Measurements from ENCODE around the gene FLYWCH1. TPM values are rescaled to one million over a fixed set of nuclear protein-coding genes. Genes with fewer than 3 reads are reported as not detected.

FLYWCH1 gene
- total and polyA plus RNA-seq, 5 donors: 28.9 to 43.9 (median 36.1) TPM

DNA sequence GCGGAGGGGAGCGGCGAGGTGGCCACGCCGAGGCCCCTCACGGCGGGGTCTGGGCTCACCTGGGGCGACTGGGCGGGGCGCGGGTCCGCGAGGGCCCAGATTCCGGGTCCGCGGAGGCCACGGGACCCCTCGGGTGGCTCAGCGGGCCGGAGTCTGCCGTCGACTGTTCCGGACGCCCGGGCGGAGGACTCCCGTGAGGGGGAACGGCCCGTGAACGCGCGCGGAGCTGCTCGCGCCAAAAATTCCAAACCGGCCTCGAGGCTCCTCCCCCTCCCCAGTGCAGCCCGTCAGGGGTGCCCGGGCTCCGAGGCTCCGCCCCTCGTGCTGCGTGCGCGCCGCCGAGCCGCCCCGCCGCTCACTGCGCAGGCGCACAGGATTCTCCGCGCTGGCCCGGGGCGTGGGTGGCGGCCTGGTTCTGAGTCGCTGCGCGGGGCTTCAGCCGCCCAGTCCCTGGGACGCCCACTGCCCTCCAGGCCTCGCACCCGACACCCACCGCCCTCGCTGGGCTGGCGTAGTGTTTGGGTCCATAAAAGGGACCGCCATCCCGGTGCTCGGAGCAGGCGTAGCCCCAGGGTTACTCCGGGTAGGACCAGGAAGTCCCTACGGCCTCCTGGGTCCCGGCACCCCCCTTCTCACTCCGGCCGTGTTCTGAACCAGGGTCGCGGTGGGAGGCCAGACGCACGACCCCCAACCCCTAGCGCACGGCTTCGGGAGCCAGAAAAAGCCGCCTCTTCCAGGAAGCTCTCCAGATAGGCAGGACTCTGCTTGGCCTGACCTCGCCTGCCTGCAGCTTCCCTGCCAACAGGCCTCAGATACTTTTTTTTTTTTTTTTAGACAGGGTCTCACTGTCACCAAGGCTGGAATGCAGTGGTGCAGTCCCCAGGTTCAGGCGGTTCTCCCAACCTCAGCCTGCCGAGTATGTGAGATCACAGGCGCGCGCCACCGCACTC is 68.8 kb downstream of the FLYWCH1 start, which contains the start of gene PKMYT1:
PKMYT1 (minus strand) TSS at position 220 of the 950 bp plus-strand sequence. CDS start 789 bp downstream, outside the sequence.
- Histone ChIP-seq H3K9me3 (ENCODE audit: control insufficient read depth, low read length) (no peaks in the 10 kb centered on the region), H3K4me3 (ENCODE audit: low read length) (peak within 1 kb of the TSS; percentile 73), H3K27me3 (ENCODE audit: control insufficient read depth, insufficient read depth) (no peaks in the 10 kb centered on the region), H3K27ac (ENCODE audit: low read length) (peak within 1 kb of the TSS; percentile 87), H3K4me1 (ENCODE audit: control insufficient read depth, insufficient read depth, low read length) (no peaks in the 10 kb centered on the region)
- WGBS: 5% methylated on average over 91 of the region's 91 CpGs
- DNase-seq: peak; percentile 93 to 97 (median 97)
- peak; percentile 94 to 95 for ATAC-seq
- intact Hi-C loops (cut with DNase I): no loop called here

DNA sequence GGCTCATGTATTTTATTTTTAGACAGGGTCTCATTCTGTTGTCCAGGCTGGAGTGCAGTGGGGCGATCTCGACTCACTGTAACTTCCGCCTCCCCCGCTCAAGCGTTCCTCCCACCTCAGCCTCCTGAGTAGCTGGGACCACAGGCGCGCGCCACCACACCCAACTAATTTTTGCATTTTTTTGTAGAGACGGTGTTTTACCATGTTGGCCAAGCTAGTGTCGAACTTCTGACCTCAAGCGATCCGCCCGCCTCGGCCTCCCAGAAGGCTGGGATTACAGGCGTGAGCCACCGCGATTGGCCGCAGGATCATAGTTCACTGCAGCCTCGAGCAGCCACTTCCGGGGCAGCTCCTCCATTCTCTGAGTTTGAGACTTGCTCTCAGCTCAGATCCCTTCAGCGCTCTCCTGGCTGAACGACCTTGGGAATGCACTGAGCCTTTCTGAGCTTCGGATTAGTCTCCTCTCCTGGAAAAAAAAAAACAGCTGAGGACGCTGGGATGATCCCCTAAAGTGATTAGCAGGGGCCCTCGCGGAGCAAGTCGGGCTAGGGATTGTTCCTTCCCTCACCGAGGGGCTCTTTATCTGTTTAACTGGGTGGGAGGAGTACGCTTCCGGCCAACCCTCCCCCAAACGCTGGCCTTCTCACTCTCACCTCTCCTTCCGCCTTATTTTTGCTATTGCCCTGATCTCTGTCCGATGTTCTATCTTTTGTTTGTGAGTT is 69.6 kb downstream of the FLYWCH1 start:
- Histone ChIP-seq H3K4me1 (ENCODE audit: control insufficient read depth, insufficient read depth, low read length) (no peaks in the 10 kb centered on the region), H3K4me3 (ENCODE audit: low read length) (no peak overlapping the region), H3K27ac (ENCODE audit: low read length) (no peak overlapping the region), H3K9me3 (ENCODE audit: control insufficient read depth, low read length) (no peaks in the 10 kb centered on the region), H3K27me3 (ENCODE audit: control insufficient read depth, insufficient read depth) (no peaks in the 10 kb centered on the region)
- ATAC-seq (no peak), DNase-seq (peak in 2 of 3 donors; percentile 46 to 56)
- 44% methylated on average over 33 of the region's 33 CpGs for WGBS
- intact Hi-C loops (cut with DNase I): no loop called here

DNA sequence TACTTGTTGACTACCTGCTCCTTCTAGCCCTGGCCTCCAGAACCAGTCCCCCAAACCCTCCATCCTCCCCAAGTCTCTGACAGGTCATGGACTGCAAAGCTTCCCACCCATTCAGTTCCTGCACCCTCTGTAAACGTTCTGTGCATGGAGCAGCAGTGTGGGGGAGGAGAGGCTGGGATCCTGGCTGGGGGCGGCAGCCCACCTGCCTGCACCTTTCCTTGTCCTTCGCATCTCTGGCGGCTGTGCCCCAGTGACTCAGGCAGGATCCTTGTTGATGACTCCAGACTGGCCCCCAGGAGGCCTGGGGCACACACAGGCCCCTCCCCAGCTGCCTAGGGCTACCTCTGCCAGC is 70.1 kb downstream of the FLYWCH1 start:
- Histone ChIP-seq H3K27ac (ENCODE audit: low read length) (no peak overlapping the region), H3K27me3 (ENCODE audit: control insufficient read depth, insufficient read depth) (no peaks in the 10 kb centered on the region), H3K9me3 (ENCODE audit: control insufficient read depth, low read length) (no peaks in the 10 kb centered on the region), H3K4me3 (ENCODE audit: low read length) (no peak overlapping the region), H3K4me1 (ENCODE audit: control insufficient read depth, insufficient read depth, low read length) (no peaks in the 10 kb centered on the region)
- ATAC-seq: no peak
- DNase-seq: peak in 1 of 3 donors; percentile 46
- intact Hi-C loops (cut with DNase I): no loop called here
- WGBS: 69% methylated on average over 4 of the region's 4 CpGs

DNA sequence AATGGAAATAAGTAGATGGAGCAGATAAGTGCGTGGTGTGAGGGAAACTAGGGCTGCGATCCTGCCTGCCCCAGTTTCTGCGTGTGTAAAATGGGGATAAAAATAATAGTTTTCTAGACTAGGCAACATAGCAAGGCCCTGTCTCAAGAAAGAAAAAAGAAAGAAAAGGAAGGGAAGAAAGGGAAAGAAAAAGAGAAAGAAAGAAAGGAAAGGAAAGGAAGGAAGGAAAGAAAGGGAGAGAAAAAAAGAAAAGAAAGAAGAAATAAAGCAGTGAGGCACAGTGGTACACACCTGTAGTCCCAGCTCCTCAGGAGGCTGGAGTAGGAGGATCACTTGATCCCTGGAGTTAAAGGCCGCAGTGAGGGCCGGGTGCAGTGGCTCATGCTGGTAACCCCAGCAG is 70.7 kb downstream of the FLYWCH1 start:
- H3K4me3 ChIP-seq (ENCODE audit: low read length): no peak overlapping the region
- 84% methylated on average over 5 of the region's 5 CpGs for WGBS
- intact Hi-C loops (cut with DNase I): no loop called here

DNA sequence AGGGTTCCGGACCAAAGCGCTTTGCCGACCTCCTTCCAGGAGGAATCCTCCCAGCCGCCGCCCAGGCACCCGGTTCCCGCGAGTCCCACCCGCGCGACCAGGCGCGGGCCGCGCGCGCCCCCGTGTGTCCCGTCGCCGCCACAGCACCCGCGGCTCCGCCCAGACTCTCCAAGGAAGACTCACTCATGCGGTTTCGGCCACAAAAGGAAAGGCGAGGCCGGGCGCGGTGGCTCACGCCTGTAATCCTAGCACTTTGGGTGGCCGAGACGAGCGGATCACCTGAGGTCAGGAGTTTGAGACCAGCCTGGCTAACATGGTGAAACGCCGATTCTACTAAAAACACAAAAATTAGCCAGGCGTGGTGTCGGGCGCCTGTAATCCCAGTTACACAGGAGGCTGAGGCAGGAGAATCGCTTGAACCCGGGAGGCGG is 72.0 kb downstream of the FLYWCH1 start:
- WGBS: 10% methylated on average over 42 of the region's 42 CpGs
- H3K4me3 ChIP-seq (ENCODE audit: low read length): no peak overlapping the region
- no peaks in the 10 kb centered on the region for H3K27me3 ChIP-seq (ENCODE audit: control insufficient read depth, insufficient read depth)
- peak; percentile 47 to 57 for ATAC-seq
- no peaks in the 10 kb centered on the region for H3K9me3 ChIP-seq (ENCODE audit: control insufficient read depth, low read length)
- no peaks in the 10 kb centered on the region for H3K4me1 ChIP-seq (ENCODE audit: control insufficient read depth, insufficient read depth, low read length)
- no peak overlapping the region for H3K27ac ChIP-seq (ENCODE audit: low read length)
- DNase-seq: peak; percentile 78 to 93 (median 92)
- intact Hi-C loops (cut with DNase I): no loop called here

More for the DNA sequence above, 70.7 kb downstream of the FLYWCH1 start:
- Histone ChIP-seq H3K9me3 (ENCODE audit: control insufficient read depth, low read length) (no peaks in the 10 kb centered on the region), H3K27ac (ENCODE audit: low read length) (no peak overlapping the region), H3K4me1 (ENCODE audit: control insufficient read depth, insufficient read depth, low read length) (no peaks in the 10 kb centered on the region), H3K27me3 (ENCODE audit: control insufficient read depth, insufficient read depth) (no peaks in the 10 kb centered on the region)
- ATAC-seq (no peak), DNase-seq (no peak)

DNA sequence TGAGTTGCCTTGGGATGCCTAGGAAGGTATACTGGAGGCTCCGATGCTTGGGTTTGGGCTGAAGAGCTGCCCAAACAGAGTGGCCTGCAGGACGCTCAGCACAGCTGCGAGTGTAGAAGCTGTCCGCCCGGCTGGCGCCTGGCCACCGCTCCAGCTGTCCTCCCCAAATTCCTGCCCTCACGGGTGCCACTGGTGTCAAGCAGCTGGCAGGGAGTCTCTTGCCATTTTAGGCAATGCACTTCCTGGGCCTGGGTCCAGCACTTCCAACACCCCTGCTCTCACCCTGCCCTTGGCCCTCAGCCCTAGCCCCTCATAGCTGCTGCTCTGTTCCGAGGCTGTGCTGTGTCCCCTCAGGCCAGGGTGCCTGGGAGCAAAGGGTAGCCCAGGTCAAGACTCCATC is 73.7 kb downstream of the FLYWCH1 start:
- Histone ChIP-seq H3K27me3 (ENCODE audit: control insufficient read depth, insufficient read depth) (no peaks in the 10 kb centered on the region), H3K9me3 (ENCODE audit: control insufficient read depth, low read length) (no peaks in the 10 kb centered on the region), H3K27ac (ENCODE audit: low read length) (peak overlapping the region; percentile 61), H3K4me1 (ENCODE audit: control insufficient read depth, insufficient read depth, low read length) (no peaks in the 10 kb centered on the region), H3K4me3 (ENCODE audit: low read length) (no peak overlapping the region)
- 40% methylated on average over 9 of the region's 9 CpGs for WGBS
- ATAC-seq (peak; percentile 23 to 46), DNase-seq (peak in 2 of 3 donors; percentile 73 to 86)
- intact Hi-C loops (cut with DNase I): no loop called here

DNA sequence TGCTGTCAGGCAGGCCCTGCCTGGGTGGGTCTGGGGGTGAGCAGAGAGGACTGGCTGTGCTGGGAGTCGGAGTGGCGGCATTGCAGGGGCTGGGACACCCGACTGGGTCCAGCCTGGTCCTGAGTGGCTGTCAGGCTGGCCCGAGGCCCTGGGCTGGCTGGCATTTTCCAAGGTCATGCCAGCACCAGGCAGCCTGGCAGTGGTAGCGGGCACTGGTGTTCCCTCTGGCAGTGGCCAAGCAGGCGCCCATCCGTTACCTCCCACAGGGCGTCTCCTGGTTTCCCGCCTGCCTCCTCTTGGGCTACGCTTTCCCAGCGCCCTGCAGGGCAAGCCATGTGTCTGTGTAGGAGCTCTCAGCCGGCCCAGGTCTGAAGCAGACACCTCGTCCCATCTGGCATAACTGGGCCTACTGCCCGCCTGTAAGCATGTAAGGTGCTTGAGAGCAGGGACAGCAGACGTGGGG is 74.2 kb downstream of the FLYWCH1 start:
- intact Hi-C loops (cut with DNase I): no loop called here
- 61% methylated on average over 15 of the region's 15 CpGs for WGBS
- Histone ChIP-seq H3K4me1 (ENCODE audit: control insufficient read depth, insufficient read depth, low read length) (no peaks in the 10 kb centered on the region), H3K27ac (ENCODE audit: low read length) (peak overlapping the region; percentile 61), H3K4me3 (ENCODE audit: low read length) (no peak overlapping the region), H3K9me3 (ENCODE audit: control insufficient read depth, low read length) (no peaks in the 10 kb centered on the region), H3K27me3 (ENCODE audit: control insufficient read depth, insufficient read depth) (no peaks in the 10 kb centered on the region)
- ATAC-seq (peak; percentile 56 to 67), DNase-seq (peak in 2 of 3 donors; percentile 82 to 83)

DNA sequence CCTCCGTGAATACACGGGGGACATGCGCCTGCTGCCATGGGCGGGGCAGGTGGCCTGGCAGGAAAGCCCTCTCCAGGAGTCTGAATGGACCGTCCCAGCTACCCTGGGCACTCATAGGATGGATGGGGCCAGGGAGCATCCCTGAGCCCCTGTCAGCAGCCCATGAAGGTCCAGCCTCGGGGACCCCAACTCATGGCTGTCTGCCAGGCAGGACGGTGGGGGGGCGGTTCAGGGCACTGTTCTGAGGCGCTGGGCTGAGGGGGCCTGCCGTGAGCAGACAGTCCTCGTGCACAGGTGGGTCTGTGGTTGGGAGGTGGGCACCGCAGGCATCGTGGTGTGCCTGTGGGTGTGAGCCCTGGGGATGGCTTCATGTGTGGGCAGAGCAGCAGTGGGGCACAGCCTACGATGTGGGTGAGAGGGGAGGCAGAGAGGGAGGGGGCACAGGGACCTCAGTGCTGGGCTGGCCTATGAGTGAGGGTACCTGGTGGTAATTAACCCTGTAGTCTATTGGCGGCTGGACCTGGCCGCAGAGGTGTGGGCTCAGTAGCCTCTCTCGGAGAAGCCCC is 75.0 kb downstream of the FLYWCH1 start:
- no peak overlapping the region for H3K4me3 ChIP-seq (ENCODE audit: low read length)
- ATAC-seq (no peak), DNase-seq (no peak)
- no peaks in the 10 kb centered on the region for H3K27me3 ChIP-seq (ENCODE audit: control insufficient read depth, insufficient read depth)
- intact Hi-C loops (cut with DNase I): no loop called here
- no peaks in the 10 kb centered on the region for H3K9me3 ChIP-seq (ENCODE audit: control insufficient read depth, low read length)
- no peak overlapping the region for H3K27ac ChIP-seq (ENCODE audit: low read length)
- WGBS: 77% methylated on average over 17 of the region's 17 CpGs
- H3K4me1 ChIP-seq (ENCODE audit: control insufficient read depth, insufficient read depth, low read length): no peaks in the 10 kb centered on the region

DNA sequence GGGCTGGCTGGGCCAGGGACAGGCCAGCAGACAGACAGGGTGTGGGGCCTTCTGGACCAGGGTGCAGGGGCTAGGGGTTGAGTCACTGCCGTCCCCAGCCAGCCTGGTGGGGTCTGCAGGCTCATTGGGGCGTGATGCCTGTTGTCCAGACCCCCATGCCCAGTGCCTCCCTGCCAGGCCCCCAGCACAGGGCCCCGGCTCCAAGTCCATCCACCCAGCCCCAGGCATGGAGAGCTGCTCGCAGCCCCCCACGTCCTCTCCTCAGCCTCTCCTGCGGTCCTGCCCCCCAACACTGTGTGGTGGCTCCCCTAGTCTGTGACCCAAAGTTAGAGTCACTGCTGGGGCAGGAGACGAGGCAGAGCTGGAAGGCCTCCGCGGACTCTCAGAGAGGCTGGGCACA is 75.6 kb downstream of the FLYWCH1 start:
- DNase-seq (no peak), ATAC-seq (no peak)
- Histone ChIP-seq H3K9me3 (ENCODE audit: control insufficient read depth, low read length) (no peaks in the 10 kb centered on the region), H3K4me1 (ENCODE audit: control insufficient read depth, insufficient read depth, low read length) (no peaks in the 10 kb centered on the region), H3K4me3 (ENCODE audit: low read length) (no peak overlapping the region), H3K27me3 (ENCODE audit: control insufficient read depth, insufficient read depth) (no peaks in the 10 kb centered on the region), H3K27ac (ENCODE audit: low read length) (no peak overlapping the region)
- intact Hi-C loops (cut with DNase I): no loop called here
- 80% methylated on average over 9 of the region's 9 CpGs for WGBS

DNA sequence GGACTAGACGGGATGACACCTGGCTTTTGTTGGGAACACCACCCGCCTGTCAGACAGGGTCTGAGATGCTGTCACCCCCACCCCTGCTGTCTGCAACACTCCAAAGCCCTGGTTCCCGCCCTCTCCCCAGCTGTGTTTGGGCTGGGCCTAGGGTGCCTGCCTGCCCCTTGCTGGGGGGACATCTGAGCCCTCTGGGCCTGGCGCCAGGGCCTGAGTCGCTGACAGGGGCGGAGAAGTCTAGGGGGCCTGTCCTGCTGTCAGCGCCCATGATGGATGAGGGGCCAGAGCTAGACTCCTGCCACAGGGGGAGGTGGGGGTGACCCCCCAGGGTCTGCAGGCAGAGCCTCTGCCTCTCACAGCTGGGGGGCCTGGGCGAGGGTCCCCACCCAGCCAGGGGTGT is 76.1 kb downstream of the FLYWCH1 start:
- Histone ChIP-seq H3K27ac (ENCODE audit: low read length) (no peak overlapping the region), H3K4me3 (ENCODE audit: low read length) (no peak overlapping the region), H3K4me1 (ENCODE audit: control insufficient read depth, insufficient read depth, low read length) (no peaks in the 10 kb centered on the region), H3K27me3 (ENCODE audit: control insufficient read depth, insufficient read depth) (no peaks in the 10 kb centered on the region), H3K9me3 (ENCODE audit: control insufficient read depth, low read length) (no peaks in the 10 kb centered on the region)
- ATAC-seq (no peak), DNase-seq (no peak)
- intact Hi-C loops (cut with DNase I): no loop called here
- 59% methylated on average over 8 of the region's 8 CpGs for WGBS
